GM18858 (cell line): Measurements from ENCODE around the gene PCED1B.

Source experiments
- ATAC-seq: cut with Tn5 transposase; IDR thresholded peaks from one replicate; pipeline ENCODE4 v1.9.1; 2021; ENCODE audit not compliant: unreplicated experiment

The PCED1B gene

DNA sequence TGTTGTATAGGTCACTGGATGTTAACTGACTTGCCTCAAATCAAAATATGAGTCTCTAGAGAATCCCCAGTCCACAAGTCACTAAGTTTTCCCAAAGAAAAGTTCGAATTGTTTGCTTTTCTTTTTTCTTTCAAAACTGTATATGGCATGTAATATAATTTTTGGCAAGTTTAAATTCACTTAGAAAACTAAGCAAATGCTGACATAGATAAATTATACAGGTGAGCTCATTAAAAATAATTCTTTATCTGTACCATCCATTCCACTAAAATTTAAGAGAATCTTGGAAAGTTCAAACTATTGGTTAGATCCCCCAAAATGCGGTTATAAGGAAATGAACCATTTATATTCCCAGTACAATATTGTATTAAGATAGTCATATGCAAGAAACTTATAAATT lies 145.9 kb downstream of the PCED1B start:
- ATAC-seq, result no peak

DNA sequence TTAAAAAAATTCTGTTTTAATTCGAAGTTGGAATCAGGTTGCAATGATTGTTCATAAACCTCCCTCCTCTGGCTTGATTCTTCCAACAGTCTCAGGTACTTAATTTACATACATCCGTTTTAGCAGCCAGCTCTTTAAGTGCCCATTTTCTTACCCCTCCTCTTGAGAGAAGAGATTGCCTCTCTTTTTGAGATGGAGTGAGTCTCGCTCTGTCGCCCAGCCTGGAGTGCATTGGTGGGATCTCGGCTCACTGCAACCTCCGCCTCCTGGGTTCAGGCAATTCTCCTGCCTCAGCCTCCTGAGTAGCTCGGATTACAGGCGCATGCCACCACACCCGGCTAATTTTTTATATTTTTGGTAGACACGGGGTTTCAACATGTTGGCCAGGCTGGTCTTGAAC lies 146.8 kb downstream of the PCED1B start:
- ATAC-seq, result no peak

GRCh38 chr12:47228802-47229201 lies 149.4 kb downstream of the PCED1B start:
- no peak for ATAC-seq

GRCh38 chr12:47231456-47231855 lies 152.0 kb downstream of the PCED1B start:
- no peak for ATAC-seq

- no peak for ATAC-seq
These were observed 155.2 kb downstream of the PCED1B start for GRCh38 chr12:47234576-47235141.

DNA sequence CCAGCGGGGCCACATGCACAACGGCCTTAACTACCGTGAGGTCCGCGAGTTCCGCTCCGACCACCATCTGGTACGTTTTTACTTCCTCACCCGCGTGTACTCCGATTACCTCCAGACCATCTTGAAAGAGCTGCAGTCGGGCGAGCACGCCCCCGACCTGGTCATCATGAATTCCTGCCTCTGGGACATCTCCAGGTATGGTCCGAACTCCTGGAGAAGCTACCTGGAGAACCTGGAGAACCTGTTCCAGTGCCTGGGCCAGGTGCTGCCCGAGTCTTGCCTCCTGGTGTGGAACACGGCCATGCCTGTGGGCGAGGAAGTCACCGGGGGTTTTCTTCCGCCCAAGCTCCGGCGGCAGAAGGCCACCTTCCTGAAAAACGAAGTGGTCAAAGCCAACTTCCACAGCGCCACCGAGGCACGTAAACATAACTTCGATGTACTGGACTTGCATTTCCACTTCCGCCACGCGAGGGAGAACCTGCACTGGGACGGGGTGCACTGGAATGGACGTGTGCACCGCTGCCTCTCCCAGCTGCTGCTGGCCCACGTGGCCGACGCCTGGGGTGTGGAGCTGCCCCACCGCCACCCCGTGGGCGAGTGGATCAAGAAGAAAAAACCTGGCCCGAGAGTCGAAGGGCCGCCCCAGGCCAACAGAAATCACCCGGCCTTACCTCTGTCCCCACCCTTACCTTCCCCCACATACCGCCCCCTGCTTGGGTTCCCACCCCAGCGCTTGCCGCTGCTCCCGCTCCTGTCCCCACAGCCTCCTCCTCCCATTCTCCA lies 156.0 kb downstream of the PCED1B start:
- no peak for ATAC-seq

GRCh38 chr12:47236109-47236714 lies 156.8 kb downstream of the PCED1B start:
- ATAC-seq, result no peak

GRCh38 chr12:47237751-47238211 lies 158.4 kb downstream of the PCED1B start:
- no peak for ATAC-seq

DNA sequence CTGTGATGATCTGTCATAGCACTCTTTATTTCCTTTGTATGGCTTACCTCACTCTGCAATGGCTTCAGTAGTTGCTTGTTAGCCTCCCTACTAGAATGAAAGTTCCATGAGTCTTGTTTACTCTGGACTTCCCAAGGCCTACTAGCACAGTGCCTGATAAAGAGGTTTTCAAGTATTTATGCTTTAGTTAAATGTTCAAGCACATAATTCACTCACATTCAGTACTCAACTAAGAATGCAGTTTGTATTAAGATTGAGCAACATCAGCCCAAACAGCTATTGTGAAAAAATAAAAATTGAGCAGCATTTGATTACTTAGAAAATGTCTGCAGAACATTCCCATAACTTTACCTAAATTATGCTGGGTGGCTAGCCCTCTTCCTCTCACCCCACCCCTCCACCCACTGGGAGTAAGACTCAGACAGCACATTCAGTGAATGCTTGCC lies 159.3 kb downstream of the PCED1B start:
- no peak for ATAC-seq

- no peak for ATAC-seq
These were observed 163.0 kb downstream of the PCED1B start for GRCh38 chr12:47242426-47242825.

DNA sequence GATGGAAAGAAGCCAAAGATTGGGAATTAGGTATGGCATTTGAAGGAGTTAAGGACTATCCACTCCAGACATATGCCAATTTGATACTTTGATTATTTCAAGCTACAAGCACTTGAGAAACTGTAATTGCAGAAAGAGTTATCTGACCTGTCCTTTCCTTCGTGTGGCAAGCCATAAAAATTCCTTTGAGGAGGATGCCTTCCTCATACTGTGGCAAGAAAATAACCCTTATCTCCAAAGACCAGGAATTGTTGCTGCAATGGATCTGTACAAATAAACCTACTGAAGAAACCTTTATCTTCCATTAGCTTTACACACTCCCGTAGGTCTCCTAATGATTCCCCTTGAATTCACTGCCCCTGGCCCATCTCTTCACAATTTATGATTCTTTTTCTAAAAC lies 165.4 kb downstream of the PCED1B start:
- no peak for ATAC-seq

- no peak for ATAC-seq
These were observed 166.2 kb downstream of the PCED1B start for GRCh38 chr12:47245623-47246022.

- no peak for ATAC-seq
These were observed 168.0 kb downstream of the PCED1B start for GRCh38 chr12:47247418-47247817.

GRCh38 chr12:47249082-47249481 lies 169.7 kb downstream of the PCED1B start:
- no peak for ATAC-seq

DNA sequence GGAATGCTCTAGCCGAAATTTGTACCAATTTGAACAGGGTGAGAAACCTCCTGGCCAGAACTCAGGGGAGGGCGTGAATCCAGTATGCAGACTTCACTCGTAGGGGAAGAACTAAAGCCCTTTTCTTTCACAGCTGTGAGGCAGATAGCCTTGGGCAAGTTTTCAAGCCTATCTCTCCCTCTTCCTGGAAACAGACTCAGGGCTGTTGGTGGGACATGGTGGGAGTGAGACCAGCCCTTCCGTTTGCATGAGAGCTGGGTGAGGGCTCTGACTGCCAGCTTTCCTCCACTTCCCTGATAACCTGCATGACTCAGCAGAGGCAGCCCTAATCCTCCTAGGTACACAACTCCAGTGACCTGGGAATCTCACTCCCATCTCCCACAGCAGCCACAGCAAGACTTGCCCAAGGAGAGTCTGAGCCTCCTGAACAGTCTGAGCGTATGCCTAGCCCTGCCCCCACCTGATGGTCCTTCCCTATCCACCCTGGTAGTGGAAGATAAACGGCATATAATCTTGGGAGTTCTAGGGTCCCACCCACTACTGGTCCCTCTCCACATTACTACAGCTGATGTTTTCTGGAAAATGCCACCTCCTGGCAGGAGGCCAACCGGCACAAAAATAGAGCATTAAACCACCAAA lies 170.4 kb downstream of the PCED1B start:
- no peak for ATAC-seq

GRCh38 chr12:47251919-47252318 lies 172.5 kb downstream of the PCED1B start:
- no peak for ATAC-seq

GRCh38 chr12:47264951-47265350 lies 185.5 kb downstream of the PCED1B start:
- no peak for ATAC-seq

DNA sequence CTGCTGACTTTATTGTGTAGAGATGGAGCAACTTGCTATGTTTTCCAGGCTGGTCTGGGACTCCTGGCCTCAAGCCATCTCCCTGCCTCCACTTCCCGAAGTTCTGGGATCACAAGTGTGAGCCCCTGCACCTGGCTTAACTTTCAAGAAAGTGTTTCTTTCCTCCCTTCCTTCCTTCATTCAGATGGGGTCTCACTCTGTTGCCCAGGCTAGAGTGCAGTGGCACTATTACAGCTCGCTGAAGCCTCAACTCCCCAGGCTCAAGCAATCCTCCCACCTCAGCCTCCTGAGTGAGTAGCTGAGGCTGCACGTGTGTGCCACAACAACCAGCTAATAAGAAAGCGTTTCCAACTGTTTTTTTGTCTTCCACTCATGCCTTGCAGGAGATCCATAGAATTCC lies 186.0 kb downstream of the PCED1B start:
- no peak for ATAC-seq

- no peak for ATAC-seq
These were observed 188.2 kb downstream of the PCED1B start for GRCh38 chr12:47267571-47267970.

DNA sequence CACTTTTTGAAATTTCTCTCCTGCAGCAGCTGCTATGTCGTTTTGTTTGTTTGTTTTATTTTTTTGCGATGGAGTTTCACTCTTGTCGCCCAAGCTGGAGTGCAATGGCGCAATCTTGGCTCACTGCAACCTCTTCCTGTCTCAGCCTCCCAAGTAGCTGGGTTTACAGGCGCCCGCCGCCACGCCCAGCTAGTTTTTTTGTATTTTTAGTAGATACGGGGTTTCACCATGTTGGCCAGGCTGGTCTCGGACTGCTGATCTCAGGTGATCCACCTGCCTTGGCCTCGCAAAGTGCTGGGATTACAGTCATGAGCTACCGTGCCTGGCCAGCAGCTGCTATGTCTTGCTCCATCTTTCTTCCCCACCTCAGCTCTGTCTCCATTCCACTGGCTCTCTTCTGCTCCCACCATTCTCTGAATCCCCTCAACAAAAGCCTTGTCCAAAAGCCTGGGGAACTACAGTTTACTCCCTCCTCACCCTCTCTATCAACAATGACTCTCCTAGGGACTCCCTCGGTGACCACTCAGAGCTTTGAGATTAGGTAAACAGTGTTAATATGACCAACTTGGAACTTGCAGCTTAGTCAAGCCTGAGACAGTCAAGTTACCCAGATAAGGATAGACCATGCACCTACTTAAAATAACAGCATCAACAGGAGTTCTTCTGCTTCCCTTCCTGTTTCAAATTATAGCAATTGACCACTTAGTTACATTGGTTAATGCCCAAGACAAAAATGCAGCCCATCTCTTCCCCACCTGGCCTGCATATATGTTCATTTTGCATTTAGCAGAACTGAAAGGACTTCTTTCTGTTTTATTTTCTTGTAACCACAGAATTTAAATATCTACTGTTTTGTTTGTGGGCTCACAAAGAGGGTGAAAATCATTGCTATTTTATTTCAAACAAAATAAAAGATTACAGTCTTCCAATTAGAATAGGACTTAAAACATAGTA lies 189.4 kb downstream of the PCED1B start:
- peak; percentile 80 for ATAC-seq

GRCh38 chr12:47269916-47270315 lies 190.5 kb downstream of the PCED1B start:
- ATAC-seq, result no peak
